GM23338 (cell line): ENCODE data around the gene SAMD8. TPM values are rescaled to one million over a fixed set of nuclear protein-coding genes. Genes with fewer than 3 reads are reported as not detected.

ENCODE experiments used
- ATAC-seq: fragments of 200-7000 bp; cut with Tn5 transposase; 3 replicates; pipeline ENCODE4 v1.9.1; 2020
- DNase-seq: peaks from one replicate; pipeline ENCODE4 v3.0.0-alpha.2; 2015; ENCODE audit warnings: low spot score
- H2AFZ ChIP-seq: fragments of 200-600 bp; sonication (generic); 2 replicates; pipeline ENCODE4 v1.8.0; 2016; ENCODE audit warnings: antibody characterized with exemption, mild to moderate bottlenecking, moderate library complexity
- H3F3A ChIP-seq: fragments of 200-600 bp; sonication (generic); replicated peaks from 2 replicates; pipeline ENCODE4 v1.8.0; 2017; ENCODE audit warnings: antibody characterized with exemption, mixed run types, low read depth
- H3K27ac ChIP-seq: fragments of 200-600 bp; sonication (generic); 2 replicates; pipeline ENCODE4 v1.6.1; 2016; ENCODE audit warnings: low read depth
- H3K27me3 ChIP-seq: fragments of 200-600 bp; sonication (generic); 2 replicates; pipeline ENCODE4 v1.8.0; 2016; ENCODE audit warnings: mild to moderate bottlenecking, mixed run types, moderate library complexity; ENCODE audit not compliant: insufficient read depth
- H3K36me3 ChIP-seq: fragments of 200-600 bp; sonication (generic); 2 replicates; pipeline ENCODE4 v1.8.0; 2016; ENCODE audit warnings: mild to moderate bottlenecking; ENCODE audit not compliant: insufficient read depth
- H3K4me1 ChIP-seq: fragments of 200-600 bp; sonication (generic); 2 replicates; pipeline ENCODE4 v1.8.0; 2016; ENCODE audit warnings: mild to moderate bottlenecking, moderate library complexity; ENCODE audit not compliant: insufficient read depth
- H3K4me2 ChIP-seq: fragments of 200-600 bp; sonication (generic); 2 replicates; pipeline ENCODE4 v1.7.1; 2017; ENCODE audit warnings: mixed run types
- H3K4me3 ChIP-seq: fragments of 200-600 bp; sonication (generic); 2 replicates; pipeline ENCODE4 v1.6.1; 2016; ENCODE audit warnings: mixed run types
- H3K79me2 ChIP-seq: fragments of 200-600 bp; sonication (generic); replicated peaks from 2 replicates; pipeline ENCODE4 v1.8.0; 2017; ENCODE audit warnings: mild to moderate bottlenecking; ENCODE audit not compliant: insufficient read depth
- H3K9me2 ChIP-seq: fragments of 200-600 bp; sonication (generic); 2 replicates; pipeline ENCODE4 v1.8.0; 2017; ENCODE audit not compliant: insufficient read depth
- H4K20me1 ChIP-seq: fragments of 200-600 bp; sonication (generic); replicated peaks from 2 replicates; pipeline ENCODE4 v1.8.0; 2017; ENCODE audit warnings: mild to moderate bottlenecking; ENCODE audit not compliant: insufficient read depth
- H3K27ac Mint-ChIP-seq: 2 replicates; pipeline ENCODE4 v1.8.0; 2020; ENCODE audit warnings: inconsistent platforms, mild to moderate bottlenecking, moderate library complexity, mixed read lengths
- H3K27me3 Mint-ChIP-seq: 3 replicates; pipeline ENCODE4 v1.8.0; 2022; ENCODE audit warnings: low read depth, mild to moderate bottlenecking, moderate library complexity, mixed read lengths, inconsistent platforms; ENCODE audit not compliant: insufficient read depth, poor library complexity
- H3K36me3 Mint-ChIP-seq: 3 replicates; pipeline ENCODE4 v1.8.0; 2021; ENCODE audit warnings: low read depth, mild to moderate bottlenecking, inconsistent platforms, moderate library complexity, mixed read lengths
- H3K4me1 Mint-ChIP-seq: 3 replicates; pipeline ENCODE4 v1.8.0; 2020; ENCODE audit warnings: mild to moderate bottlenecking, inconsistent platforms, mixed read lengths
- H3K4me3 Mint-ChIP-seq: 3 replicates; pipeline ENCODE4 v1.8.0; 2021; ENCODE audit warnings: moderate library complexity, mild to moderate bottlenecking, inconsistent platforms, mixed read lengths
- H3K9me3 Mint-ChIP-seq: 3 replicates; pipeline ENCODE4 v1.8.0; 2020; ENCODE audit warnings: moderate library complexity, mild to moderate bottlenecking, inconsistent platforms, mixed read lengths
- CREB1 ChIP-seq: fragments of 250-450 bp; sonication (Bioruptor Pico); IDR thresholded peaks from 2 replicates; pipeline ENCODE4 v1.5.0; 2020; ENCODE audit warnings: low read depth, mild to moderate bottlenecking, moderate library complexity
- JUNB ChIP-seq: IDR thresholded peaks from one replicate; pipeline ENCODE4 v1.6.1; 2016; ENCODE audit warnings: antibody characterized with exemption; ENCODE audit not compliant: unreplicated experiment
- NANOG ChIP-seq: IDR thresholded peaks from 2 replicates; pipeline ENCODE4 v1.6.1; 2016; ENCODE audit warnings: antibody characterized with exemption, borderline replicate concordance
- POLR2AphosphoS5 ChIP-seq: IDR thresholded peaks from 2 replicates; pipeline ENCODE4 v1.6.1; 2016; ENCODE audit warnings: antibody characterized with exemption, low read depth
- STAT1 ChIP-seq: IDR thresholded peaks from one replicate; pipeline ENCODE4 v1.6.1; 2016; ENCODE audit warnings: antibody characterized with exemption; ENCODE audit not compliant: unreplicated experiment
- ZNF114 ChIP-seq: fragments of 250-450 bp; sonication (Bioruptor Pico); IDR thresholded peaks from 2 replicates; pipeline ENCODE4 v1.5.0; 2020; ENCODE audit warnings: mild to moderate bottlenecking, moderate library complexity
- ZNF331 ChIP-seq: fragments of 250-450 bp; sonication (Bioruptor Pico); IDR thresholded peaks from 2 replicates; pipeline ENCODE4 v1.5.0; 2020; ENCODE audit warnings: low read depth, mild to moderate bottlenecking, moderate library complexity
- polyA plus RNA-seq: library from polyadenylated mRNA; unstranded; fragments of >200 nt; fragmentation: Nextera tagmentation; extraction: Ambion mirVana; gene quantifications from 2 replicates; pipeline ENCODE4 v1.2.1, GENCODE V29; 2016
- total RNA-seq: library from RNA; depleted of rRNA; stranded (reverse); fragments of >200 nt; shearing (Covaris generic); gene quantifications from 2 replicates; pipeline ENCODE4 v1.2.3, GENCODE V29; 2014
- TF ChIP-seq, protein P1 (sequence below): IDR thresholded peaks from one replicate; pipeline ENCODE4 v1.6.1; 2018; ENCODE audit warnings: antibody characterized with exemption; ENCODE audit not compliant: unreplicated experiment
- TF ChIP-seq, protein P2 (sequence below), 2 experiments: fragments of 200-600 bp in 1 of 2; sonication (generic) in 1 of 2; conservative IDR thresholded peaks; 2 replicates each; pipeline versions ENCODE4 v1.5.1 to v1.6.1; 2016 to 2017; ENCODE audit warnings: antibody characterized with exemption in 2 of 2, low read depth in 2 of 2, mild to moderate bottlenecking in 2 of 2, moderate library complexity in 1 of 2
- TF ChIP-seq, protein P3 (sequence below): IDR thresholded peaks from 2 replicates; pipeline ENCODE4 v1.6.1; 2016; ENCODE audit warnings: antibody characterized with exemption

SAMD8 gene
- total and polyA plus RNA-seq, 2 experiments from 2014 or later: 7.8 to 28.4 TPM

DNA sequence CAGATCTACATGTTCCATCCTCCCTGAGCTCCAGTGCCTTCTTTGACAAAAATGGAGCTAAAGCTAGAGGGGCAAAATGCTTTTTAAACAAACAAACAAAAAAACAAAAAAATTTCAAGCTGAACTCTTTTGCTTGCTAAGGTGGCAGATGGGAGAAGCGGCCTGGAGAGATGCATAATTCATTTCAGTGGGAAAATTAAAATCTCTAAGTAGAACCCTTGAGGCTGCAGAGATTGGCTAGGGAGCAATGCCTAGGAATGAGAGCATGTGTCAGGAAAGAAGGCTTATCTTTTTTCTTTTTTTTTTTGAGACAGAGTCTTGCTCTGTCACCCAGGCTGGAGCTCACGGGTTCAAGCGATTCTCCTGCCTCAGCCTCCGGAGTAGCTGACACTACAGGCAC is 46.4 kb upstream of the SAMD8 start (continued):
- TF ChIP-seq, protein P1, sequence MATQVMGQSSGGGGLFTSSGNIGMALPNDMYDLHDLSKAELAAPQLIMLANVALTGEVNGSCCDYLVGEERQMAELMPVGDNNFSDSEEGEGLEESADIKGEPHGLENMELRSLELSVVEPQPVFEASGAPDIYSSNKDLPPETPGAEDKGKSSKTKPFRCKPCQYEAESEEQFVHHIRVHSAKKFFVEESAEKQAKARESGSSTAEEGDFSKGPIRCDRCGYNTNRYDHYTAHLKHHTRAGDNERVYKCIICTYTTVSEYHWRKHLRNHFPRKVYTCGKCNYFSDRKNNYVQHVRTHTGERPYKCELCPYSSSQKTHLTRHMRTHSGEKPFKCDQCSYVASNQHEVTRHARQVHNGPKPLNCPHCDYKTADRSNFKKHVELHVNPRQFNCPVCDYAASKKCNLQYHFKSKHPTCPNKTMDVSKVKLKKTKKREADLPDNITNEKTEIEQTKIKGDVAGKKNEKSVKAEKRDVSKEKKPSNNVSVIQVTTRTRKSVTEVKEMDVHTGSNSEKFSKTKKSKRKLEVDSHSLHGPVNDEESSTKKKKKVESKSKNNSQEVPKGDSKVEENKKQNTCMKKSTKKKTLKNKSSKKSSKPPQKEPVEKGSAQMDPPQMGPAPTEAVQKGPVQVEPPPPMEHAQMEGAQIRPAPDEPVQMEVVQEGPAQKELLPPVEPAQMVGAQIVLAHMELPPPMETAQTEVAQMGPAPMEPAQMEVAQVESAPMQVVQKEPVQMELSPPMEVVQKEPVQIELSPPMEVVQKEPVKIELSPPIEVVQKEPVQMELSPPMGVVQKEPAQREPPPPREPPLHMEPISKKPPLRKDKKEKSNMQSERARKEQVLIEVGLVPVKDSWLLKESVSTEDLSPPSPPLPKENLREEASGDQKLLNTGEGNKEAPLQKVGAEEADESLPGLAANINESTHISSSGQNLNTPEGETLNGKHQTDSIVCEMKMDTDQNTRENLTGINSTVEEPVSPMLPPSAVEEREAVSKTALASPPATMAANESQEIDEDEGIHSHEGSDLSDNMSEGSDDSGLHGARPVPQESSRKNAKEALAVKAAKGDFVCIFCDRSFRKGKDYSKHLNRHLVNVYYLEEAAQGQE: no peak
- TF ChIP-seq STAT1 (no peak), ZNF114 (CRISPR knock-in tag) (no peak), POLR2AphosphoS5 (no peak), ZNF331 (no peak), CREB1 (CRISPR knock-in tag) (no peak), NANOG (no peak)
- TF ChIP-seq, protein P2, sequence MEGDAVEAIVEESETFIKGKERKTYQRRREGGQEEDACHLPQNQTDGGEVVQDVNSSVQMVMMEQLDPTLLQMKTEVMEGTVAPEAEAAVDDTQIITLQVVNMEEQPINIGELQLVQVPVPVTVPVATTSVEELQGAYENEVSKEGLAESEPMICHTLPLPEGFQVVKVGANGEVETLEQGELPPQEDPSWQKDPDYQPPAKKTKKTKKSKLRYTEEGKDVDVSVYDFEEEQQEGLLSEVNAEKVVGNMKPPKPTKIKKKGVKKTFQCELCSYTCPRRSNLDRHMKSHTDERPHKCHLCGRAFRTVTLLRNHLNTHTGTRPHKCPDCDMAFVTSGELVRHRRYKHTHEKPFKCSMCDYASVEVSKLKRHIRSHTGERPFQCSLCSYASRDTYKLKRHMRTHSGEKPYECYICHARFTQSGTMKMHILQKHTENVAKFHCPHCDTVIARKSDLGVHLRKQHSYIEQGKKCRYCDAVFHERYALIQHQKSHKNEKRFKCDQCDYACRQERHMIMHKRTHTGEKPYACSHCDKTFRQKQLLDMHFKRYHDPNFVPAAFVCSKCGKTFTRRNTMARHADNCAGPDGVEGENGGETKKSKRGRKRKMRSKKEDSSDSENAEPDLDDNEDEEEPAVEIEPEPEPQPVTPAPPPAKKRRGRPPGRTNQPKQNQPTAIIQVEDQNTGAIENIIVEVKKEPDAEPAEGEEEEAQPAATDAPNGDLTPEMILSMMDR (conservative IDR thresholded peaks at IDR 0.05; ENCODE audit: low read depth in 2 of 2): no peak
- TF ChIP-seq, protein P3, sequence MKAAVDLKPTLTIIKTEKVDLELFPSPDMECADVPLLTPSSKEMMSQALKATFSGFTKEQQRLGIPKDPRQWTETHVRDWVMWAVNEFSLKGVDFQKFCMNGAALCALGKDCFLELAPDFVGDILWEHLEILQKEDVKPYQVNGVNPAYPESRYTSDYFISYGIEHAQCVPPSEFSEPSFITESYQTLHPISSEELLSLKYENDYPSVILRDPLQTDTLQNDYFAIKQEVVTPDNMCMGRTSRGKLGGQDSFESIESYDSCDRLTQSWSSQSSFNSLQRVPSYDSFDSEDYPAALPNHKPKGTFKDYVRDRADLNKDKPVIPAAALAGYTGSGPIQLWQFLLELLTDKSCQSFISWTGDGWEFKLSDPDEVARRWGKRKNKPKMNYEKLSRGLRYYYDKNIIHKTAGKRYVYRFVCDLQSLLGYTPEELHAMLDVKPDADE: no peak

DNA sequence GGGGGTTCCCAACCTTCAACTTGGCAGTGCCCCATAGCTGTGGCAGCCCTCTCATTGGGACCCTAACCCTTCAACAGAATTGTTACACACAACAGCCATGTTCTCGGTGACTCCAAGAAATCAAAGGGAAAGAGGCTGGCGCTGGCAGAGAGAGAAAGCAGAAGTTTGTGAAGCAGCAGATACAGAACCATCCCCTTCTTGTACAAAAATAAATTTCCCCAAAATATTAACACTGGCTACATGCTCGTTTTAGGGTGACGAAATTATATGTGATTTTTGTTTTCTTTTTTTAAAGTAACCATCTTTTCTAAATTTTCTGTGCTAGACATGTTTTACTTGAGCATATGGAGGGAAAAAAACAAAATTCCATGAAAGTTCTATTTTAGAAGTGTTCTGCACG is 45.2 kb upstream of the SAMD8 start:
- Mint-ChIP-seq H3K9me3 (no peaks in the 10 kb centered on the region), H3K27ac (no peak overlapping the region), H3K27me3 (peaks cover 8% of the 10 kb centered on the region), H3K4me1 (peaks cover 3% of the 10 kb centered on the region; the same call in 2 of the 3 replicates), H3K36me3 (no peaks in the 10 kb centered on the region), H3K4me3 (no peak overlapping the region)
- Histone ChIP-seq H3K4me1 (0 out of 2 replicates have a peak, but pooled peaks cover 3% of the 10 kb centered on the region), H3K27me3 (no peaks in the 10 kb centered on the region), H3K27ac (no peak overlapping the region), H3K9me2 (no peaks in the 10 kb centered on the region; the same call in 1 of the 2 replicates), H3K36me3 (no peaks in the 10 kb centered on the region), H3K4me3 (no peak overlapping the region), H2AFZ (no peak overlapping the region), H3F3A (no peaks in the 10 kb centered on the region), H3K4me2 (no peak overlapping the region), H3K79me2 (no peaks in the 10 kb centered on the region), H4K20me1 (no peaks in the 10 kb centered on the region)
- TF ChIP-seq, protein P1: no peak
- TF ChIP-seq JUNB: no peak
- DNase-seq: no peak
- no peak for ATAC-seq
